ENCODE results near the gene OR5T2. TPM values are rescaled to one million over a fixed set of nuclear protein-coding genes. Genes with fewer than 3 reads are reported as not detected.

OR5T2 gene
- not detected in 2 replicates for total RNA-seq

GRCh38 chr11:56234155-56234554 is at the start of gene OR5T2:
Gene OR5T2 (minus strand): TSS chr11:56234255. CDS start chr11:56233062, 1,193 bp downstream.

GRCh38 chr11:56273854-56274253 is 39.8 kb upstream of the OR5T2 start, which contains the start of gene OR5T1:
Gene OR5T1 (plus strand): TSS chr11:56274154. CDS start chr11:56275639, 1,485 bp downstream.

GRCh38 chr11:56251954-56252353 is 17.9 kb upstream of the OR5T2 start, which contains the start of gene OR5T3:
Gene OR5T3 (plus strand): TSS chr11:56252254. CDS start chr11:56252254, 0 bp downstream.

Other genes with a start within 250 kb of the OR5T2 start
- not detected in 2 replicates for gene OR5F1, start 239.6 kb downstream of the OR5T2 start, total RNA-seq
- not detected in 2 replicates for gene OR5AS1, start 206.6 kb downstream of the OR5T2 start, total RNA-seq
- not detected in 2 replicates for gene OR8I2, start 140.9 kb downstream of the OR5T2 start, total RNA-seq
- gene OR8H2, start 130.6 kb downstream of the OR5T2 start, total RNA-seq, result not detected in 2 replicates
- not detected in 2 replicates for gene OR8H3, start 111.9 kb downstream of the OR5T2 start, total RNA-seq
- gene OR8J3, start 94.1 kb downstream of the OR5T2 start, total RNA-seq, result not detected in 2 replicates
- not detected in 2 replicates for gene OR8K5, start 73.9 kb downstream of the OR5T2 start, total RNA-seq
- gene OR5J2, start 57.6 kb downstream of the OR5T2 start, total RNA-seq, result not detected in 2 replicates
- not detected in 2 replicates for gene OR5T3, start 18.0 kb upstream of the OR5T2 start, total RNA-seq
- not detected in 2 replicates for gene OR5T1, start 39.9 kb upstream of the OR5T2 start, total RNA-seq
- gene OR8H1, start 58.0 kb upstream of the OR5T2 start, total RNA-seq, result not detected in 2 replicates
- gene OR8K3, start 80.9 kb upstream of the OR5T2 start, total RNA-seq, result not detected in 2 replicates
- not detected in 2 replicates for gene OR8K1, start 111.8 kb upstream of the OR5T2 start, total RNA-seq
- not detected in 2 replicates for gene OR8J1, start 120.0 kb upstream of the OR5T2 start, total RNA-seq
- not detected in 2 replicates for gene OR8U1, start 141.4 kb upstream of the OR5T2 start, total RNA-seq
- not detected in 2 replicates for gene OR5AL1, start 178.4 kb upstream of the OR5T2 start, total RNA-seq
- gene OR5M3, start 239.1 kb upstream of the OR5T2 start, total RNA-seq, result not detected in 2 replicates